ENCODE data around the gene DLEC1. TPM values are rescaled to one million over a fixed set of nuclear protein-coding genes. Genes with fewer than 3 reads are reported as not detected.
A peak's percentile ranks its signal among the peaks of the same experiment; 100 is the strongest.

The DLEC1 gene
- polyA plus RNA-seq, 1 experiment: 0.04 TPM

- peaks cover 6% of the 10 kb centered on the region for H3K27me3 ChIP-seq (ENCODE audit: control insufficient read depth, insufficient read depth, low read length)
Observed at GRCh38 chr3:38116471-38117162, 77.6 kb downstream of the DLEC1 start.

GRCh38 chr3:38117163-38117716, 78.2 kb downstream of the DLEC1 start:
- ChIA-PET CTCF (interaction anchor here (0.6 to 2.6 kb wide), 9 partner anchors 13 to 363 kb away, joined by 3 to 10 read pairs (median 4); partner anchors contain the start of genes DLEC1 and XYLB), POLR2A (interaction anchor here (1.1 kb wide), 1 partner anchor 8 kb away, joined by 4 read pairs; no protein-coding TSS in a partner anchor)
- DNase-seq (ENCODE audit: low read depth, low spot score): no peak
- Histone ChIP-seq H3K9me3 (ENCODE audit: control insufficient read depth, insufficient read depth, low read length) (no peaks in the 10 kb centered on the region), H3K27ac (ENCODE audit: low read depth, low read length) (no peak overlapping the region), H3K4me3 (ENCODE audit: low read depth, low read length) (no peak overlapping the region), H3K27me3 (ENCODE audit: control insufficient read depth, insufficient read depth, low read length) (peaks cover 6% of the 10 kb centered on the region)
- no peak for TF ChIP-seq CTCF (IDR thresholded peaks at IDR 0.05; ENCODE audit: low read depth, low read length)

More at GRCh38 chr3:38116471-38117162, 77.6 kb downstream of the DLEC1 start:
- ChIA-PET POLR2A (no interaction called here), CTCF (interaction anchor here (0.7 to 2.6 kb wide), 8 partner anchors 13 to 364 kb away, joined by 3 to 10 read pairs (median 4); no protein-coding TSS in a partner anchor)
- no peaks in the 10 kb centered on the region for H3K9me3 ChIP-seq (ENCODE audit: control insufficient read depth, insufficient read depth, low read length)
- no peak overlapping the region for H3K27ac ChIP-seq (ENCODE audit: low read depth, low read length)
- TF ChIP-seq CTCF (IDR thresholded peaks at IDR 0.05; ENCODE audit: low read depth, low read length): no peak
- H3K4me3 ChIP-seq (ENCODE audit: low read depth, low read length): no peak overlapping the region
- DNase-seq (ENCODE audit: low read depth, low spot score): no peak

GRCh38 chr3:38117748-38118420, 78.9 kb downstream of the DLEC1 start:
- POLR2A ChIA-PET: interaction anchor here (1.1 kb wide), 1 partner anchor 9 kb away, joined by 4 read pairs; no protein-coding TSS in a partner anchor
- peak; percentile 10 for DNase-seq (ENCODE audit: low read depth, low spot score)
- CTCF ChIA-PET: interaction anchor here (0.6 to 2.6 kb wide), 13 partner anchors 14 to 1391 kb away, joined by 3 to 10 read pairs (median 5); partner anchors contain the start of genes DLEC1 and XYLB
- H3K27me3 ChIP-seq (ENCODE audit: control insufficient read depth, insufficient read depth, low read length): peaks cover 6% of the 10 kb centered on the region
- H3K27ac ChIP-seq (ENCODE audit: low read depth, low read length): no peak overlapping the region
- no peak overlapping the region for H3K4me3 ChIP-seq (ENCODE audit: low read depth, low read length)
- no peaks in the 10 kb centered on the region for H3K9me3 ChIP-seq (ENCODE audit: control insufficient read depth, insufficient read depth, low read length)
- TF ChIP-seq CTCF (IDR thresholded peaks at IDR 0.05; ENCODE audit: low read depth, low read length): peak; percentile 78

GRCh38 chr3:38118421-38119247, 79.6 kb downstream of the DLEC1 start:
- Histone ChIP-seq H3K4me3 (ENCODE audit: low read depth, low read length) (no peak overlapping the region), H3K9me3 (ENCODE audit: control insufficient read depth, insufficient read depth, low read length) (no peaks in the 10 kb centered on the region), H3K27ac (ENCODE audit: low read depth, low read length) (no peak overlapping the region), H3K27me3 (ENCODE audit: control insufficient read depth, insufficient read depth, low read length) (peaks cover 6% of the 10 kb centered on the region)
- POLR2A ChIA-PET: interaction anchor here (1.1 kb wide), 1 partner anchor 10 kb away, joined by 4 read pairs; no protein-coding TSS in a partner anchor
- CTCF ChIA-PET: interaction anchor here (0.6 to 2.6 kb wide), 10 partner anchors 13 to 1390 kb away, joined by 3 to 10 read pairs (median 6); partner anchors contain the start of gene XYLB
- no peak for DNase-seq (ENCODE audit: low read depth, low spot score)
- TF ChIP-seq CTCF (IDR thresholded peaks at IDR 0.05; ENCODE audit: low read depth, low read length): no peak
